Measurements from ENCODE around the gene LPIN3. TPM values are rescaled to one million over a fixed set of nuclear protein-coding genes. Genes with fewer than 3 reads are reported as not detected.
A peak's percentile ranks its signal among the peaks of the same experiment; 100 is the strongest.

The LPIN3 gene
- total RNA-seq, 1 experiment from 2014 or later, result 32.6 TPM

DNA sequence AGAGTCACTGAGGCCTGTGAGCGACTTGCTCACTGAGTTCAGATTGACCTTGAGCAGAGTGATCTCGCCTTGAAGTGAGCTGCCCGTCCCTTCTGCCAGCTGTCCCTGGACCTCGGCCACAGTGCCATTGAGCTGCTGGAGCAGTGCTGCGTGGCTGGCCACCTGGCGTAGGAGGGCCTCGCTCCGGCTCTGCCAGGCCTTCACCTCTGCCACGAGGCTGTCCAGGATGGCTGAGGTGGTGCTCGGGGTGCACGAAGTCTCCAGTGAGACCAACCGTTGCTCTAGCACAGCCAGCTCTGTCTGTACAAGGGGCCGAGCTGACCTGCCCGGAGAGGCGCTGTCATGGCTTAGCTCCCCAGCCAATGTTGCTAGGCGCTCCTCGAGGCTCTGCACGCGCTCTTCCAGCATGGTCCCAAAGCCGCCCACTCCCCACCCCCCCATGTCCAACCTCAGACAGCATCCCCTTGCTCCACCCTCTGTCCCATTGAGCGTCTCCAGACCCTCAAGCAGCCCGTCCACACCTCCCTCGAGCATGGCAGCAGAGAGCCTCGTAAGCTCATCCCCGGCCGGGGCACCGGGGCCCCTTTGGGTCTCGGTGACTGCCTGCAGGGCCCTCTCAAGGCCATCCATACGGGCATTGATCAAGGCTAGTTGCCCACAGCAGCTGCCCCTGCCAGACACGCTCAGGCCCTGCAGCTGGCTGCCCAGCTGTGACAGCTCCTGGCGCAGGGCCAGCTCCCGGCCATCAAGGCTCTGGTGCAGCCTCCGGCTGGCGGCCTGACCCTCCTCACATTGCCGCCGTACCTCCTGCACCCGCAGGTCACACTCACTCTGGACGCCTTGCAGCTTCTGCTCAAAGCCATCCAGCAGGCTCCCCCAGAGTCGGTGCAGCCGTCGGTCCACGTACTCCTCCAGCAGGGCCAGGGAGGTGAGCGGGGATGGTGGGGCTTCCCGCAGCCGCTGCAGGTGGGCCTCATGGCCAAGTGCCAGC, 21.4 kb downstream of the LPIN3 start:
- H3K27me3 ChIP-seq (replicated peaks; ENCODE audit: control insufficient read depth, insufficient read depth, low read length), result peaks cover 8% of the 10 kb centered on the region
- no peaks in the 10 kb centered on the region for H3K36me3 Mint-ChIP-seq (ENCODE audit: insufficient read depth, unreplicated experiment)
- peaks cover 6% of the 10 kb centered on the region for H3K4me1 Mint-ChIP-seq (ENCODE audit: low read depth, unreplicated experiment)
- no peak overlapping the region for H3K4me3 Mint-ChIP-seq (ENCODE audit: unreplicated experiment)
- BruUV-seq (replicated peaks), result no TSS peak
- H3K9me3 ChIP-seq, result no peaks in the 10 kb centered on the region
- H3K9me3 Mint-ChIP-seq (ENCODE audit: unreplicated experiment), result no peaks in the 10 kb centered on the region
- no peak for TF ChIP-seq CTCF (IDR thresholded peaks at IDR 0.05; ENCODE audit: insufficient read depth in 1 of 2, low read depth in 1 of 2, low read length in 1 of 2, severe bottlenecking in 1 of 2, unreplicated experiment in 1 of 2)
- POLR2A ChIA-PET, result interaction anchor here (0.6 kb wide), 1 partner anchor 201 kb away, joined by 3 read pairs; no protein-coding TSS in a partner anchor
- H3K4me3 ChIP-seq (ENCODE audit: low read depth, low read length), result no peak overlapping the region
- no peak overlapping the region for H3K27ac Mint-ChIP-seq (ENCODE audit: unreplicated experiment)
- DNase-seq, result peak in 1 of 2 experiments; percentile 58
- H3K36me3 ChIP-seq (ENCODE audit: control insufficient read depth, insufficient read depth, low read length), result peaks cover 1% of the 10 kb centered on the region; the same call in 1 of the 2 replicates
- 0 out of 2 replicates have a peak, but pooled peaks cover 6% of the 10 kb centered on the region for H3K4me1 ChIP-seq
- CTCF ChIA-PET, result interaction anchor here (1.0 to 2.0 kb wide), 2 partner anchors 10 to 21 kb away, joined by 3 to 12 read pairs; partner anchors contain the start of gene LPIN3
- H3K27me3 Mint-ChIP-seq (ENCODE audit: insufficient read depth, unreplicated experiment), result peaks cover 15% of the 10 kb centered on the region
- intact Hi-C loops (cut with micrococcal nuclease; ENCODE audit: unreplicated experiment), result no loop called here

- no peak for DNase-seq
- ChIA-PET CTCF (interaction anchor here (1.0 to 2.0 kb wide), 2 partner anchors 11 to 22 kb away, joined by 3 to 12 read pairs; partner anchors contain the start of gene LPIN3), POLR2A (interaction anchor here (0.6 kb wide), 1 partner anchor 202 kb away, joined by 3 read pairs; no protein-coding TSS in a partner anchor)
- peaks cover 21% of the 10 kb centered on the region for H3K27me3 Mint-ChIP-seq (ENCODE audit: insufficient read depth, unreplicated experiment)
- no peak for TF ChIP-seq CTCF (IDR thresholded peaks at IDR 0.05; ENCODE audit: insufficient read depth in 1 of 2, low read depth in 1 of 2, low read length in 1 of 2, severe bottlenecking in 1 of 2, unreplicated experiment in 1 of 2)
- H3K36me3 ChIP-seq (ENCODE audit: control insufficient read depth, insufficient read depth, low read length), result peaks cover 1% of the 10 kb centered on the region; the same call in 1 of the 2 replicates
- no peak overlapping the region for H3K27ac Mint-ChIP-seq (ENCODE audit: unreplicated experiment)
- no peak overlapping the region for H3K4me3 ChIP-seq (ENCODE audit: low read depth, low read length)
- peaks cover 11% of the 10 kb centered on the region for H3K4me1 Mint-ChIP-seq (ENCODE audit: low read depth, unreplicated experiment)
- H3K27me3 ChIP-seq (replicated peaks; ENCODE audit: control insufficient read depth, insufficient read depth, low read length), result peaks cover 8% of the 10 kb centered on the region
- H3K9me3 ChIP-seq, result no peaks in the 10 kb centered on the region
- intact Hi-C loops (cut with micrococcal nuclease; ENCODE audit: unreplicated experiment), result no loop called here
- H3K36me3 Mint-ChIP-seq (ENCODE audit: insufficient read depth, unreplicated experiment), result no peaks in the 10 kb centered on the region
- no TSS peak for BruUV-seq (replicated peaks)
- H3K4me3 Mint-ChIP-seq (ENCODE audit: unreplicated experiment), result no peak overlapping the region
- H3K4me1 ChIP-seq, result 0 out of 2 replicates have a peak, but pooled peaks cover 6% of the 10 kb centered on the region
- H3K9me3 Mint-ChIP-seq (ENCODE audit: unreplicated experiment), result no peaks in the 10 kb centered on the region
Measured at GRCh38 chr20:41362748-41363140, 22.1 kb downstream of the LPIN3 start.

GRCh38 chr20:41363601-41364000, 23.0 kb downstream of the LPIN3 start:
- Mint-ChIP-seq H3K36me3 (ENCODE audit: insufficient read depth, unreplicated experiment) (no peaks in the 10 kb centered on the region), H3K27me3 (ENCODE audit: insufficient read depth, unreplicated experiment) (peaks cover 21% of the 10 kb centered on the region), H3K4me3 (ENCODE audit: unreplicated experiment) (no peak overlapping the region), H3K4me1 (ENCODE audit: low read depth, unreplicated experiment) (peaks cover 11% of the 10 kb centered on the region), H3K9me3 (ENCODE audit: unreplicated experiment) (no peaks in the 10 kb centered on the region), H3K27ac (ENCODE audit: unreplicated experiment) (no peak overlapping the region)
- ChIA-PET POLR2A (interaction anchor here (0.6 kb wide), 1 partner anchor 16 kb away, joined by 3 read pairs; no protein-coding TSS in a partner anchor), CTCF (interaction anchor here (0.6 kb wide), 1 partner anchor 12 kb away, joined by 3 read pairs; no protein-coding TSS in a partner anchor)
- 0 out of 2 replicates have a peak, but pooled peaks cover 6% of the 10 kb centered on the region for H3K4me1 ChIP-seq
- no peak for TF ChIP-seq CTCF (IDR thresholded peaks at IDR 0.05; ENCODE audit: insufficient read depth in 1 of 2, low read depth in 1 of 2, low read length in 1 of 2, severe bottlenecking in 1 of 2, unreplicated experiment in 1 of 2)
- H3K4me3 ChIP-seq (ENCODE audit: low read depth, low read length), result no peak overlapping the region
- H3K36me3 ChIP-seq (ENCODE audit: control insufficient read depth, insufficient read depth, low read length), result peaks cover under 1% of the 10 kb centered on the region; the same call in 1 of the 2 replicates
- intact Hi-C loops (cut with micrococcal nuclease; ENCODE audit: unreplicated experiment), result no loop called here
- no peaks in the 10 kb centered on the region for H3K9me3 ChIP-seq
- no peak for DNase-seq
- peaks cover 8% of the 10 kb centered on the region for H3K27me3 ChIP-seq (replicated peaks; ENCODE audit: control insufficient read depth, insufficient read depth, low read length)
- no TSS peak for BruUV-seq (replicated peaks)
